SK-N-SH treated with all-trans-retinoic acid at 6 μM for 48 hours (cell line): ENCODE measurements around the gene FAM171A2.

Experiments
- ATAC-seq: fragments of 200-7000 bp; cut with Tn5 transposase; 3 replicates; pipeline ENCODE4 v1.9.1; 2020; ENCODE audit warnings: mild to moderate bottlenecking, moderate library complexity
- BACH2 ChIP-seq: fragments of 250-450 bp; sonication (Bioruptor Pico); IDR thresholded peaks from 2 replicates; pipeline ENCODE4 v1.9.0; 2021; ENCODE audit warnings: mild to moderate bottlenecking, borderline replicate concordance
- CREB5 ChIP-seq: fragments of 250-450 bp; sonication (Bioruptor Pico); IDR thresholded peaks from 2 replicates; pipeline ENCODE4 v1.5.1; 2020; ENCODE audit warnings: low read depth, mild to moderate bottlenecking, moderate library complexity
- CSDC2 ChIP-seq: fragments of 250-450 bp; sonication (Bioruptor Pico); IDR thresholded peaks from 2 replicates; pipeline ENCODE4 v1.5.0; 2020; ENCODE audit warnings: mild to moderate bottlenecking, moderate library complexity
- CSRNP3 ChIP-seq: fragments of 250-450 bp; sonication (Bioruptor Pico); IDR thresholded peaks from 2 replicates; pipeline ENCODE4 v1.5.1; 2021; ENCODE audit warnings: mild to moderate bottlenecking, moderate library complexity
- ESRRG ChIP-seq: fragments of 250-450 bp; sonication (Bioruptor Pico); IDR thresholded peaks from 2 replicates; pipeline ENCODE4 v1.6.1; 2021; ENCODE audit warnings: mild to moderate bottlenecking
- GLIS3 ChIP-seq: fragments of 250-450 bp; sonication (Bioruptor Pico); IDR thresholded peaks from 2 replicates; pipeline ENCODE4 v1.5.0; 2020; ENCODE audit warnings: mild to moderate bottlenecking, moderate library complexity
- ISL1 ChIP-seq: fragments of 250-450 bp; sonication (Bioruptor Pico); IDR thresholded peaks from 2 replicates; pipeline ENCODE4 v2.1.2; 2022; ENCODE audit warnings: mild to moderate bottlenecking, moderate library complexity
- OSR1 ChIP-seq: fragments of 250-450 bp; sonication (Bioruptor Pico); IDR thresholded peaks from 2 replicates; pipeline ENCODE4 v1.8.0; 2022; ENCODE audit warnings: moderate library complexity, mild to moderate bottlenecking, inconsistent platforms
- RARB ChIP-seq: fragments of 250-450 bp; sonication (Bioruptor Pico); IDR thresholded peaks from 2 replicates; pipeline ENCODE4 v1.8.0; 2021; ENCODE audit warnings: mild to moderate bottlenecking, moderate library complexity
- SNAI2 ChIP-seq: fragments of 250-450 bp; sonication (Bioruptor Pico); IDR thresholded peaks from 2 replicates; pipeline ENCODE4 v1.5.0; 2020; ENCODE audit warnings: mild to moderate bottlenecking, moderate library complexity
- TCF4 ChIP-seq: fragments of 250-450 bp; sonication (Bioruptor Pico); IDR thresholded peaks from 2 replicates; pipeline ENCODE4 v1.8.0; 2021; ENCODE audit warnings: mild to moderate bottlenecking, moderate library complexity, borderline replicate concordance
- ZC3H10 ChIP-seq: fragments of 250-450 bp; sonication (Bioruptor Pico); IDR thresholded peaks from 2 replicates; pipeline ENCODE4 v1.5.1; 2021; ENCODE audit warnings: mild to moderate bottlenecking, moderate library complexity
- ZFP3 ChIP-seq: fragments of 250-450 bp; sonication (Bioruptor Pico); IDR thresholded peaks from 2 replicates; pipeline ENCODE4 v1.5.0; 2020; ENCODE audit warnings: mild to moderate bottlenecking, moderate library complexity
- ZFP30 ChIP-seq: fragments of 450-650 bp; formaldehyde crosslinking; IDR thresholded peaks from 2 replicates; pipeline ENCODE4 v1.5.0; 2022; ENCODE audit warnings: mild to moderate bottlenecking, moderate library complexity
- ZNF565 ChIP-seq: fragments of 450-650 bp; formaldehyde crosslinking; conservative IDR thresholded peaks from 2 replicates; pipeline ENCODE4 v1.5.0; 2020; ENCODE audit warnings: low read depth, mild to moderate bottlenecking, moderate library complexity
- ZNF70 ChIP-seq: fragments of 450-650 bp; formaldehyde crosslinking; IDR thresholded peaks from 2 replicates; pipeline ENCODE4 v1.5.0; 2020; ENCODE audit warnings: mild to moderate bottlenecking, moderate library complexity
- ZNF8 ChIP-seq: fragments of 450-650 bp; formaldehyde crosslinking; IDR thresholded peaks from 2 replicates; pipeline ENCODE4 v1.5.0; 2020; ENCODE audit warnings: mild to moderate bottlenecking, moderate library complexity
- TF ChIP-seq, protein P1 (sequence below): fragments of 250-450 bp; sonication (Bioruptor Pico); IDR thresholded peaks from 2 replicates; pipeline ENCODE4 v1.8.0; 2020; ENCODE audit warnings: mild to moderate bottlenecking, moderate library complexity, borderline replicate concordance
- TF ChIP-seq, protein P2 (sequence below): fragments of 250-450 bp; sonication (Bioruptor Pico); IDR thresholded peaks from 2 replicates; pipeline ENCODE4 v1.5.0; 2020; ENCODE audit warnings: mild to moderate bottlenecking, moderate library complexity

Gene FAM171A2

DNA sequence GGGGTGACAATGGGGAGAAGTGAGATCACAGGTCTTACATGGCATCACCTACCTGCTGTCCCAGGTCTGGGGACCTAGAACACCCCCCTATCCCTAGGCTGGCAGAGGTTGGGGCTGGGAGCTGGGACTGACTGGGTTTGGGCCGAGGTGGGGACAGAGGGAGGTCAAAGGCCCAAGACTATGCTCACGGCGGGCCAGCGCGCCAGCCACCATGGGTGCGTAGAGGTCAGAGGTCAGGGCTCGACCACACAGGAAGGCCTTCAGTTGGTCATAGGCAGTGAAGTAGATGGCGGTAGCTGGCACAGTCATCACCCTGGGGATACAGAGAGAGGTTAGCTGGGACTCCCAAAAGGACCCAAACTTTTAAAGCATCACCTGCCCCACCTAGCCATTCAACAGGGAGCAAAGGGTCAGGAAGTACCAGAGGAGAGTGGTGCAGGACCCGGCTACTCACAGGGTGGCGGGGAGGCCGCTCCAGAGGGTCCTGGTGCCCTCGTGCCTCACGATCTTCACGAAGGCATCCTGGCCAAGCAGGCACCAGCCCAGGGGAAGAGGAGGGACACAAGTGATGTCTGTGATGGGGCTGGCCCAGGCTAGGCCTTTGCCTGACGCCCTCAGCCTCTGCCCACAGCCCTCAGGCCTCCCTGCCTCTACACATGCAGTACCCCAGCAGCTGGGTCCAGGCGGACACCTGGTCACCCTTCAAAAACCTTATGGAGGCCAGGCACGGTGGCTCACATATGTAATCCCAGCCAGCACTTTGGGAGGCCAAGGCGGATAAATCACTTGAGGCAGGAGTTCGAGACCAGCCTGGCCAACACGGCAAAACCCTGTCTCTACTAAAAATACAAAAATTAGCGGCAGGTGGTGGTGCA, 42.2 kb downstream of the FAM171A2 start:
- no peak for ATAC-seq
- TF ChIP-seq SNAI2 (CRISPR knock-in tag) (no peak), ZNF565 (CRISPR knock-in tag) (no peak), OSR1 (no peak), ZFP30 (CRISPR knock-in tag) (no peak), CREB5 (CRISPR knock-in tag) (no peak), TCF4 (CRISPR knock-in tag) (no peak), ESRRG (no peak), ZFP3 (CRISPR knock-in tag) (no peak), ISL1 (CRISPR knock-in tag) (no peak), ZNF8 (no peak)
- TF ChIP-seq, protein P1, sequence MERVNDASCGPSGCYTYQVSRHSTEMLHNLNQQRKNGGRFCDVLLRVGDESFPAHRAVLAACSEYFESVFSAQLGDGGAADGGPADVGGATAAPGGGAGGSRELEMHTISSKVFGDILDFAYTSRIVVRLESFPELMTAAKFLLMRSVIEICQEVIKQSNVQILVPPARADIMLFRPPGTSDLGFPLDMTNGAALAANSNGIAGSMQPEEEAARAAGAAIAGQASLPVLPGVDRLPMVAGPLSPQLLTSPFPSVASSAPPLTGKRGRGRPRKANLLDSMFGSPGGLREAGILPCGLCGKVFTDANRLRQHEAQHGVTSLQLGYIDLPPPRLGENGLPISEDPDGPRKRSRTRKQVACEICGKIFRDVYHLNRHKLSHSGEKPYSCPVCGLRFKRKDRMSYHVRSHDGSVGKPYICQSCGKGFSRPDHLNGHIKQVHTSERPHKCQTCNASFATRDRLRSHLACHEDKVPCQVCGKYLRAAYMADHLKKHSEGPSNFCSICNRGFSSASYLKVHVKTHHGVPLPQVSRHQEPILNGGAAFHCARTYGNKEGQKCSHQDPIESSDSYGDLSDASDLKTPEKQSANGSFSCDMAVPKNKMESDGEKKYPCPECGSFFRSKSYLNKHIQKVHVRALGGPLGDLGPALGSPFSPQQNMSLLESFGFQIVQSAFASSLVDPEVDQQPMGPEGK = no peak
- TF ChIP-seq, protein P2, sequence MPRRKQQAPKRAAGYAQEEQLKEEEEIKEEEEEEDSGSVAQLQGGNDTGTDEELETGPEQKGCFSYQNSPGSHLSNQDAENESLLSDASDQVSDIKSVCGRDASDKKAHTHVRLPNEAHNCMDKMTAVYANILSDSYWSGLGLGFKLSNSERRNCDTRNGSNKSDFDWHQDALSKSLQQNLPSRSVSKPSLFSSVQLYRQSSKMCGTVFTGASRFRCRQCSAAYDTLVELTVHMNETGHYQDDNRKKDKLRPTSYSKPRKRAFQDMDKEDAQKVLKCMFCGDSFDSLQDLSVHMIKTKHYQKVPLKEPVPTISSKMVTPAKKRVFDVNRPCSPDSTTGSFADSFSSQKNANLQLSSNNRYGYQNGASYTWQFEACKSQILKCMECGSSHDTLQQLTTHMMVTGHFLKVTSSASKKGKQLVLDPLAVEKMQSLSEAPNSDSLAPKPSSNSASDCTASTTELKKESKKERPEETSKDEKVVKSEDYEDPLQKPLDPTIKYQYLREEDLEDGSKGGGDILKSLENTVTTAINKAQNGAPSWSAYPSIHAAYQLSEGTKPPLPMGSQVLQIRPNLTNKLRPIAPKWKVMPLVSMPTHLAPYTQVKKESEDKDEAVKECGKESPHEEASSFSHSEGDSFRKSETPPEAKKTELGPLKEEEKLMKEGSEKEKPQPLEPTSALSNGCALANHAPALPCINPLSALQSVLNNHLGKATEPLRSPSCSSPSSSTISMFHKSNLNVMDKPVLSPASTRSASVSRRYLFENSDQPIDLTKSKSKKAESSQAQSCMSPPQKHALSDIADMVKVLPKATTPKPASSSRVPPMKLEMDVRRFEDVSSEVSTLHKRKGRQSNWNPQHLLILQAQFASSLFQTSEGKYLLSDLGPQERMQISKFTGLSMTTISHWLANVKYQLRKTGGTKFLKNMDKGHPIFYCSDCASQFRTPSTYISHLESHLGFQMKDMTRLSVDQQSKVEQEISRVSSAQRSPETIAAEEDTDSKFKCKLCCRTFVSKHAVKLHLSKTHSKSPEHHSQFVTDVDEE (CRISPR knock-in tag) = no peak
- TF ChIP-seq, all 23 proteins: peak for 0

DNA sequence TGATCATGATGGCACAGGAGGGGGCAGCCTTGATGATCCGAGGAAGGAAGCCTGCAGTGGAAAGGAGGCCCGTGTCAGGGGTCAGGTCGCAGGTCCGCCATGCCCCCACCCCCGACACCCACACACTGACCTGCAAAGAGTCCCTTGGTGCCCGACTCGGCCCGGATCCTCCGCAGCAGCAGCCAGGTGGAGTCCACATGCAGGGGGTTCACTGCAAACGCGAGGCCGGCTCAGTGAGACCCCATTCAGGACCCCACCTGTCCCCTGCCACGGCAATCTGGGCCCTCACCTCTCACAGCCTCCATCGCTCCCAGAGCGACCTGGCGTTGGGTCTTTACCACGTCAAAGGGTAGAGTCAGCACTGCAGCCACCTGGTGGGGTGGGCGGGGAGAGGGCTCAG, 43.6 kb downstream of the FAM171A2 start:
- no peak for ATAC-seq
- TF ChIP-seq SNAI2 (CRISPR knock-in tag) (no peak), OSR1 (no peak)

- TF ChIP-seq, protein P2 (CRISPR knock-in tag) = no peak
- TF ChIP-seq ZNF8 = no peak
- TF ChIP-seq ESRRG = no peak
- no peak for TF ChIP-seq CSRNP3
- no peak for TF ChIP-seq GLIS3
- no peak for TF ChIP-seq ISL1 (CRISPR knock-in tag)
- TF ChIP-seq CREB5 (CRISPR knock-in tag) = no peak
- TF ChIP-seq ZFP3 (CRISPR knock-in tag) = no peak
- TF ChIP-seq ZNF70 (CRISPR knock-in tag) = no peak
- TF ChIP-seq CSDC2 (CRISPR knock-in tag) = no peak
- TF ChIP-seq BACH2 (CRISPR knock-in tag) = no peak
- no peak for TF ChIP-seq ZC3H10 (CRISPR knock-in tag)
- no peak for TF ChIP-seq ZNF565 (CRISPR knock-in tag)
- TF ChIP-seq RARB (CRISPR knock-in tag) = no peak
- no peak for TF ChIP-seq TCF4 (CRISPR knock-in tag)
- TF ChIP-seq, protein P1 = no peak
- ATAC-seq = no peak; the same call in 2 of the 3 replicates
These were observed 45.4 kb downstream of the FAM171A2 start for GRCh38 chr17:44318077-44318892.
